ENCODE results near the gene SCLY.

- TF ChIP-seq, protein P1, sequence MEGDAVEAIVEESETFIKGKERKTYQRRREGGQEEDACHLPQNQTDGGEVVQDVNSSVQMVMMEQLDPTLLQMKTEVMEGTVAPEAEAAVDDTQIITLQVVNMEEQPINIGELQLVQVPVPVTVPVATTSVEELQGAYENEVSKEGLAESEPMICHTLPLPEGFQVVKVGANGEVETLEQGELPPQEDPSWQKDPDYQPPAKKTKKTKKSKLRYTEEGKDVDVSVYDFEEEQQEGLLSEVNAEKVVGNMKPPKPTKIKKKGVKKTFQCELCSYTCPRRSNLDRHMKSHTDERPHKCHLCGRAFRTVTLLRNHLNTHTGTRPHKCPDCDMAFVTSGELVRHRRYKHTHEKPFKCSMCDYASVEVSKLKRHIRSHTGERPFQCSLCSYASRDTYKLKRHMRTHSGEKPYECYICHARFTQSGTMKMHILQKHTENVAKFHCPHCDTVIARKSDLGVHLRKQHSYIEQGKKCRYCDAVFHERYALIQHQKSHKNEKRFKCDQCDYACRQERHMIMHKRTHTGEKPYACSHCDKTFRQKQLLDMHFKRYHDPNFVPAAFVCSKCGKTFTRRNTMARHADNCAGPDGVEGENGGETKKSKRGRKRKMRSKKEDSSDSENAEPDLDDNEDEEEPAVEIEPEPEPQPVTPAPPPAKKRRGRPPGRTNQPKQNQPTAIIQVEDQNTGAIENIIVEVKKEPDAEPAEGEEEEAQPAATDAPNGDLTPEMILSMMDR (IDR thresholded peaks at IDR 0.05), result no peak
- TF ChIP-seq POLR2A (IDR thresholded peaks at IDR 0.05) (no peak), EP300 (IDR thresholded peaks at IDR 0.05) (no peak)
Observed at GRCh38 chr2:238030422-238031155, 30.2 kb upstream of the SCLY start.
